HepG2 (cell line): Measurements from ENCODE around the gene ERBB4. TPM values are rescaled to one million over a fixed set of nuclear protein-coding genes. Genes with fewer than 3 reads are reported as not detected.
A peak's percentile ranks its signal among the peaks of the same experiment; 100 is the strongest.

Experiments
- ATAC-seq: fragments of 200-7000 bp; cut with Tn5 transposase; 3 replicates; pipeline ENCODE4 v1.9.1; 2020; ENCODE audit warnings: mild to moderate bottlenecking, moderate library complexity
- BruUV-seq: library from RNA; stranded (reverse); fragments of 400-500 nt; replicated peaks from 2 replicates; lab custom pipeline; 2021; lab: Mats Ljungman, UMichigan
- CTCF ChIA-PET: fragments of 300-600 bp; formaldehyde crosslinking; extraction: SDS; loops from one replicate; lab custom pipeline; 2021; ENCODE audit warnings: low total read pairs, inconsistent platforms, low intra/inter-chr PET ratio; lab: Yijun Ruan, JAX
- POLR2A ChIA-PET: fragments of 350-600 bp; sonication (Branson Sonifier 250); formaldehyde crosslinking; loops from one replicate; lab custom pipeline; 2020; ENCODE audit warnings: antibody characterized with exemption, inconsistent platforms; lab: Yijun Ruan, JAX
- DNase-seq: peaks from one replicate; pipeline ENCODE4 v3.0.0-alpha.2; 2015; ENCODE audit warnings: low spot score
- FAIRE-seq: peaks from 3 replicates; lab custom pipeline; 2011; peaks lifted over from hg19 to GRCh38; lab: Jason Lieb, UNC
- H2AFZ ChIP-seq: one replicate; pipeline ENCODE4 v1.6.1; 2011; ENCODE audit warnings: low read length, inconsistent platforms
- H3K27ac ChIP-seq: fragments of 300-600 bp; 3 replicates; pipeline ENCODE4 v1.8.0; 2011; ENCODE audit warnings: mixed run types, mild to moderate bottlenecking, mixed read lengths, low read length, inconsistent platforms; ENCODE audit not compliant: insufficient read depth; ENCODE audit errors: extremely low read length
- H3K27me3 ChIP-seq, 2 experiments: fragments of 200-600 bp in 1 of 2; 2 replicates in 1 of 2; 3 replicates in 1 of 2; pipeline versions ENCODE4 v1.6.0 to v1.8.0; 2011; ENCODE audit warnings: low read length in 2 of 2, mild to moderate bottlenecking in 2 of 2, moderate library complexity in 2 of 2, inconsistent platforms in 1 of 2; ENCODE audit not compliant: insufficient read depth in 2 of 2, control insufficient read depth in 1 of 2
- H3K36me3 ChIP-seq, 2 experiments: fragments of 200-600 bp in 1 of 2; replicated peaks in 1 of 2; 2 replicates in 1 of 2; 3 replicates in 1 of 2; pipeline versions ENCODE4 v1.5.1 to v1.8.0; 2011; ENCODE audit warnings: low read length in 2 of 2, inconsistent platforms in 1 of 2; ENCODE audit not compliant: insufficient read depth in 2 of 2, control insufficient read depth in 1 of 2
- H3K4me1 ChIP-seq: 2 replicates; pipeline ENCODE4 v1.5.1; 2012; ENCODE audit warnings: low read length, inconsistent platforms; ENCODE audit not compliant: insufficient read depth
- H3K4me2 ChIP-seq: 2 replicates; pipeline ENCODE4 v1.6.0; 2011; ENCODE audit warnings: low read depth, low read length, inconsistent platforms
- H3K4me3 ChIP-seq, 3 experiments: fragments of 200-600 bp in 1 of 3; sonication (generic), shearing (Covaris generic) in 1 of 3; replicated peaks in 1 of 3; 2 replicates each; pipeline ENCODE4 v1.5.1; 2011 to 2016; ENCODE audit warnings: low read length in 3 of 3, inconsistent platforms in 2 of 3, low read depth in 2 of 3, mild to moderate bottlenecking in 2 of 3, control low read depth in 1 of 3, mixed read lengths in 1 of 3; ENCODE audit not compliant: insufficient read depth in 1 of 3
- H3K79me2 ChIP-seq: one replicate; pipeline ENCODE4 v1.6.1; 2011; ENCODE audit warnings: low read length, inconsistent platforms; ENCODE audit not compliant: insufficient read depth
- H3K9ac ChIP-seq: 2 replicates; pipeline ENCODE4 v1.6.0; 2011; ENCODE audit warnings: mild to moderate bottlenecking, low read depth, low read length, inconsistent platforms; ENCODE audit not compliant: insufficient read depth
- H3K9me3 ChIP-seq: 2 replicates; pipeline ENCODE4 v1.5.1; 2012; ENCODE audit warnings: mild to moderate bottlenecking, low read length
- H4K20me1 ChIP-seq: 2 replicates; pipeline ENCODE4 v1.6.0; 2011; ENCODE audit warnings: inconsistent platforms, mild to moderate bottlenecking, low read length, moderate library complexity; ENCODE audit not compliant: insufficient read depth
- BHLHE40 ChIP-seq: IDR thresholded peaks from 2 replicates; pipeline ENCODE4 v1.6.1; 2011; ENCODE audit warnings: low read length, improper control_type of control experiment
- CBX2 ChIP-seq, 2 experiments: fragments of 200-600 bp in 1 of 2; sonication (generic); formaldehyde crosslinking in 1 of 2; IDR thresholded peaks; 2 replicates each; pipeline versions ENCODE4 v1.7.0 to v1.8.1; 2018 to 2022; ENCODE audit warnings: low read depth in 2 of 2, low read length in 1 of 2, mild to moderate bottlenecking in 1 of 2, missing genetic modification reagents in 1 of 2
- EP300 ChIP-seq, 3 experiments: sonication (generic) in 1 of 3; formaldehyde crosslinking in 1 of 3; IDR thresholded peaks; 2 replicates each; pipeline versions ENCODE4 v1.5.1 to v1.6.1; 2011 to 2020; ENCODE audit warnings: low read depth in 2 of 3, low read length in 2 of 3, borderline replicate concordance in 1 of 3, improper control_type of control experiment in 1 of 3, mild to moderate bottlenecking in 1 of 3, missing genetic modification reagents in 1 of 3, moderate library complexity in 1 of 3
- FOXM1 ChIP-seq: sonication (generic); formaldehyde crosslinking; IDR thresholded peaks from 2 replicates; pipeline ENCODE4 v1.5.0; 2020; ENCODE audit warnings: missing genetic modification reagents
- GLI4 ChIP-seq: sonication (generic); formaldehyde crosslinking; IDR thresholded peaks from 2 replicates; pipeline ENCODE4 v1.5.1; 2020; ENCODE audit warnings: missing genetic modification reagents, mild to moderate bottlenecking, moderate library complexity, borderline replicate concordance
- GZF1 ChIP-seq: sonication (generic); formaldehyde crosslinking; IDR thresholded peaks from 2 replicates; pipeline ENCODE4 v1.5.1; 2020; ENCODE audit warnings: mild to moderate bottlenecking, missing genetic modification reagents
- KAT2B ChIP-seq: fragments of 150-350 bp; IDR thresholded peaks from 2 replicates; pipeline ENCODE4 v1.6.1; 2014; ENCODE audit warnings: low read depth, low read length, borderline replicate concordance
- KLF13 ChIP-seq: sonication (generic); formaldehyde crosslinking; IDR thresholded peaks from 2 replicates; pipeline ENCODE4 v1.4.0; 2020; ENCODE audit warnings: mild to moderate bottlenecking, missing genetic modification reagents
- ZNF746 ChIP-seq: sonication (generic); formaldehyde crosslinking; IDR thresholded peaks from 2 replicates; pipeline ENCODE4 v1.8.0; 2022; ENCODE audit warnings: mild to moderate bottlenecking, missing genetic modification reagents
- ZSCAN31 ChIP-seq: sonication (generic); formaldehyde crosslinking; IDR thresholded peaks from 2 replicates; pipeline ENCODE4 v1.5.0; 2020; ENCODE audit warnings: low read depth, mild to moderate bottlenecking, missing genetic modification reagents
- WGBS: methylation state at CpG from one replicate; pipeline ENCODE4 v1.1.6; 2017; ENCODE audit warnings: low lambda C conversion rate; 5-methylcytosine and 5-hydroxymethylcytosine counted together
- in situ Hi-C: cut with HindIII; loops from 2 replicates; pipeline ENCODE4 v1.10.0; 2017; ENCODE audit warnings: low pct_unique_long_range_greater_than_20kb; ENCODE audit not compliant: extremely low pct_ligation_motif_present
- intact Hi-C: fragments of 100-400 bp; cut with micrococcal nuclease; formaldehyde crosslinking; loops from one replicate; pipeline ENCODE4 v1.10.0; 2022; ENCODE audit not compliant: unreplicated experiment
- polyA plus RNA-seq, 8 experiments: library from polyadenylated mRNA; depleted of rRNA in 3 of 8; stranded (reverse) in 7 of 8; unstranded in 1 of 8; fragments of >200 nt; fragmentation: Illumina TruSeq in 4 of 8; extraction: Trizol in 4 of 8; gene quantifications; 2 replicates each; pipeline versions ENCODE4 v1.2.1 to v1.2.3, GENCODE V29; 2011 to 2016; ENCODE audit warnings: low read depth in 4 of 8, missing spikeins in 1 of 8, mixed read lengths in 1 of 8; ENCODE audit not compliant: insufficient read depth in 1 of 8
- total RNA-seq, 5 experiments: library from RNA; depleted of rRNA; stranded (reverse); fragments of >200 nt; fragmentation: Illumina TruSeq; extraction: Trizol; gene quantifications; 2 replicates each; pipeline ENCODE4 v1.2.3, GENCODE V29; 2016; ENCODE audit warnings: low read depth in 1 of 5
- TF ChIP-seq, protein P1 (sequence below): sonication (generic); formaldehyde crosslinking; IDR thresholded peaks from 2 replicates; pipeline ENCODE4 v1.5.1; 2020; ENCODE audit warnings: missing genetic modification reagents, mild to moderate bottlenecking, borderline replicate concordance
- TF ChIP-seq, protein P2 (sequence below): sonication (generic); formaldehyde crosslinking; IDR thresholded peaks from 2 replicates; pipeline ENCODE4 v1.8.0; 2022; ENCODE audit warnings: mild to moderate bottlenecking, missing genetic modification reagents, borderline replicate concordance

ERBB4 gene
- total and polyA plus RNA-seq, 2 of the 13 experiments (the other 11 are each of a cell fraction or from before 2014, with no cell fraction given): not detected

GRCh38 chr2:212535996-212536816 is 2.4 kb downstream of the ERBB4 start:
- no peaks in the 10 kb centered on the region for H4K20me1 ChIP-seq
- H3K79me2 ChIP-seq: no peaks in the 10 kb centered on the region
- in situ Hi-C loops (no loop called here), intact Hi-C loops (no loop called here)
- peaks cover 20% of the 10 kb centered on the region for H3K4me1 ChIP-seq
- no peaks in the 10 kb centered on the region for H3K9me3 ChIP-seq
- BruUV-seq: no TSS peak
- no peak for DNase-seq
- TF ChIP-seq KAT2B (no peak), CBX2 (IDR thresholded peaks at IDR 0.05; ENCODE audit: low read depth, low read length) (0 out of 2 replicates have a peak, but pooled peaks have one; percentile 15), CBX2 (CRISPR knock-in tag; IDR thresholded peaks at IDR 0.05; ENCODE audit: low read depth) (no peak), EP300 (IDR thresholded peaks at IDR 0.05; ENCODE audit: low read depth in 2 of 2, low read length in 2 of 2) (no peak), EP300 (CRISPR knock-in tag; IDR thresholded peaks at IDR 0.05; ENCODE audit: borderline replicate concordance) (no peak)
- no peaks in the 10 kb centered on the region for H3K36me3 ChIP-seq
- H3K4me2 ChIP-seq: no peak overlapping the region
- POLR2A ChIA-PET: no interaction called here
- no peak for FAIRE-seq
- no peak overlapping the region for H2AFZ ChIP-seq
- H3K27ac ChIP-seq: no peak overlapping the region
- no peak overlapping the region for H3K9ac ChIP-seq
- H3K4me3 ChIP-seq: no peak overlapping the region
- peaks cover 5 to 45% of the 10 kb centered on the region in 2 experiments; a peak in 4 of 5 replicates for H3K27me3 ChIP-seq
- WGBS: 39% methylated on average over 34 of the region's 34 CpGs
- ATAC-seq: no peak
- CTCF ChIA-PET: no interaction called here

DNA sequence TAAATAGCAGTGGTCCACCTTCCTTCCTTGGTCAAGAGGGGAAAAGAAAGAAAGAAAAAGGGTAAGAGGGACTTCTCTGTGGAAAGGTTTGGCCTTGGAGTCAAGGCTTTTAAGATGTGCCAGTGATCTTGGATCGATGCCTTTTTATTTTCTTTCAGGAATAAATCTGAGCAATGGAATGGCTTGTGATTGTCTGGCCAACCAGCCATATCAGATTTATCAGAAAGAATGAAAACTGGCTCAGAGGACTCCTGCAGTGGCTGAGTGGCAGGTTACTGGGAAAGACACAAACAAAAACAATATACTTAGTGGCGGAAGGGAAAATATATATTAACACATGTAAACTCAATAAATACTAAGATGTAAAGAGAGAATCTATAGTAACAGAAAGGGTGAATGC is 4.3 kb downstream of the ERBB4 start:
- Histone ChIP-seq H3K9me3 (no peaks in the 10 kb centered on the region), H3K4me2 (no peak overlapping the region), H3K9ac (no peak overlapping the region), H2AFZ (no peak overlapping the region), H3K36me3 (no peaks in the 10 kb centered on the region), H3K4me1 (peaks cover 20% of the 10 kb centered on the region), H3K79me2 (no peaks in the 10 kb centered on the region), H3K27ac (no peak overlapping the region), H3K27me3 (peaks cover 5 to 37% of the 10 kb centered on the region in 2 experiments; a peak in 4 of 5 replicates), H4K20me1 (no peaks in the 10 kb centered on the region), H3K4me3 (no peak overlapping the region)
- ATAC-seq: no peak
- no TSS peak for BruUV-seq
- ChIA-PET POLR2A (no interaction called here), CTCF (no interaction called here)
- 41% methylated on average over 2 of the region's 2 CpGs for WGBS
- in situ Hi-C loops (no loop called here), intact Hi-C loops (no loop called here)
- no peak for FAIRE-seq
- no peak for DNase-seq
- TF ChIP-seq FOXM1 (CRISPR knock-in tag) (no peak), GLI4 (CRISPR knock-in tag) (no peak), ZSCAN31 (no peak), GZF1 (CRISPR knock-in tag) (no peak), KLF13 (CRISPR knock-in tag) (no peak), BHLHE40 (no peak), ZNF746 (CRISPR knock-in tag) (no peak)
- TF ChIP-seq, protein P1, sequence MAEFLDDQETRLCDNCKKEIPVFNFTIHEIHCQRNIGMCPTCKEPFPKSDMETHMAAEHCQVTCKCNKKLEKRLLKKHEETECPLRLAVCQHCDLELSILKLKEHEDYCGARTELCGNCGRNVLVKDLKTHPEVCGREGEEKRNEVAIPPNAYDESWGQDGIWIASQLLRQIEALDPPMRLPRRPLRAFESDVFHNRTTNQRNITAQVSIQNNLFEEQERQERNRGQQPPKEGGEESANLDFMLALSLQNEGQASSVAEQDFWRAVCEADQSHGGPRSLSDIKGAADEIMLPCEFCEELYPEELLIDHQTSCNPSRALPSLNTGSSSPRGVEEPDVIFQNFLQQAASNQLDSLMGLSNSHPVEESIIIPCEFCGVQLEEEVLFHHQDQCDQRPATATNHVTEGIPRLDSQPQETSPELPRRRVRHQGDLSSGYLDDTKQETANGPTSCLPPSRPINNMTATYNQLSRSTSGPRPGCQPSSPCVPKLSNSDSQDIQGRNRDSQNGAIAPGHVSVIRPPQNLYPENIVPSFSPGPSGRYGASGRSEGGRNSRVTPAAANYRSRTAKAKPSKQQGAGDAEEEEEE: no peak
- TF ChIP-seq, protein P2, sequence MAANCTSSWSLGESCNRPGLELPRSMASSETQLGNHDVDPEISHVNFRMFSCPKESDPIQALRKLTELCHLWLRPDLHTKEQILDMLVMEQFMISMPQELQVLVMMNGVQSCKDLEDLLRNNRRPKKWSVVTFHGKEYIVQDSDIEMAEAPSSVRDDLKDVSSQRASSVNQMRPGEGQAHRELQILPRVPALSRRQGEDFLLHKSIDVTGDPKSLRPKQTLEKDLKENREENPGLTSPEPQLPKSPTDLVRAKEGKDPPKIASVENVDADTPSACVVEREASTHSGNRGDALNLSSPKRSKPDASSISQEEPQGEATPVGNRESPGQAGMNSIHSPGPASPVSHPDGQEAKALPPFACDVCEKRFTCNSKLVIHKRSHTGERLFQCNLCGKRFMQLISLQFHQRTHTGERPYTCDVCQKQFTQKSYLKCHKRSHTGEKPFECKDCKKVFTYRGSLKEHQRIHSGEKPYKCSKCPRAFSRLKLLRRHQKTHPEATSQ: no peak
